ENCODE results near the gene TMEM232.

The TMEM232 gene

DNA sequence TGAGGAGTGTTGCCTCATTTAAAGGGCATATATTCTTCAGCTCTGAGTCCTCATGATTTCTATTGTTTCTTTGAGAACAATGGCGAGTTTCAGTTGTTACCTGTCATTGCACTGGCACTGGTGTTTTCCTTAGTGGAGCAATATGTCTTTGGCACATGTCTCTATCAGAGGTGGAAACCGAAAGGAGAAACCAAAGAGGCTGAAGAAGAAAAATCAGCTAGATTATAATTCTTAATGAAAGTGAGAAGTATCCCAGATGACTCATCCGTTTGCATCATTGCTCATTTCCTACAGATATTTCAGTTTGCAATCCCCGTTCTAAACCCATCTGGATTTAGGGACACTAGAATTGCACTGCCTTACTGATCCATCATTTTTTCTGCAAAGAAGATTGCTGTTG, 324.6 kb downstream of the TMEM232 start:
- DNase-seq (ENCODE audit: low read depth in 2 of 2), result no peak

DNA sequence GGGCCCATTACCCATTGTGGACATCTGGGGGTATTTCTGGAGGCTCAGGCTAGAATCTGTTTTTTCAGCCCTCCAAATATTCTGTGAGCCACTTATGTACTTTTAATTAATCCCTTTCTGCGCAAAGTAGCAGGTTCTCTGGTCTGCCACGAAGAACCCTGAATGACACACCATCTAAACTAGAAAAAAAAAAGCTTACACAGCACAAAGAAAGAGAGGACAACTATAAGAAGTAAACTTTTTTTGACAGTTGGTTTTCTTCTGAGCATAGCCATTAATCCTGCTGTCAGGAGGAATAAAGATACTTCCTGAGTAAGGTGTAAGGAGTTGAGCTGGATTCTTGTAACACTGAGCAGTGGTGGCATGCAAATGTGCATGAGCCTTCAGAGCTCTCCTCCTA, 327.5 kb downstream of the TMEM232 start:
- DNase-seq (ENCODE audit: low read depth in 2 of 2), result no peak

DNA sequence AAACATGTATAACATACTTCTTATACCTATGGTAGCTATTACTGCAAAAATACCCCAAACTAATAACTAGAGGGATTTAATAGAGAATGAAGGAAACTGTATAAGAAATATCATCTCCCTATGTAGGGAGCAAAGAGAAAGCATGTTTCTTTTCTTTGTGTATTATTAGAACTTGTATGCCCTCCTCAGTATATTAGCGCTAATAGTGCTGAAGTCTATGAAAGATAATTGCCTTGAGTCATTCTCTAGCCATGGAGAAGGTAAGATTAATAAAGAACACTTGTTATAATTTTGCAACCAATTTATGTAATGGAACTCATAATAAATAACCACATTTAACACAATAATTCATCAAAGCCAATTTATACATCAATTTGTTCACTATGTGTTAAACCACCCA, 329.2 kb downstream of the TMEM232 start:
- DNase-seq (ENCODE audit: low read depth in 2 of 2), result no peak

DNA sequence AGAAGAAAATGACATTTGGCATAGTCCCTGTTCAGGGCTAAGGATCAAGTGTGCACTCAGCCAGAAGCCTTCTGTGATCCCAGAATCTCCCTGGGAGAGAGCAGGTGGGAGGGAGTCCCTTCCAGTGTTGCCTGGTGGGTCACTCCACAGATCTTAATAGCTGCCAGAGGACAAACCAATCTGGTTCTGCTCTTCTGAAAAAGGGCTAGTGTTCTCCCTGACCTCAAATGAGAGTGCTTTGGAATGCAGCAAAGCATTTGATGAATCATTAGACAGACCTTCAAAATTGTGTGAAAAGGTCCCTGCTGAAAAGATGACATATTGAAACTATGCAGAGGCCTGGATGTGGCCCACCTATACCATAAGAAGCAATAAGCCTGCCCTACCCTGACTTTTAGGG, 339.7 kb downstream of the TMEM232 start:
- no peak for DNase-seq (ENCODE audit: low read depth in 2 of 2)

DNA sequence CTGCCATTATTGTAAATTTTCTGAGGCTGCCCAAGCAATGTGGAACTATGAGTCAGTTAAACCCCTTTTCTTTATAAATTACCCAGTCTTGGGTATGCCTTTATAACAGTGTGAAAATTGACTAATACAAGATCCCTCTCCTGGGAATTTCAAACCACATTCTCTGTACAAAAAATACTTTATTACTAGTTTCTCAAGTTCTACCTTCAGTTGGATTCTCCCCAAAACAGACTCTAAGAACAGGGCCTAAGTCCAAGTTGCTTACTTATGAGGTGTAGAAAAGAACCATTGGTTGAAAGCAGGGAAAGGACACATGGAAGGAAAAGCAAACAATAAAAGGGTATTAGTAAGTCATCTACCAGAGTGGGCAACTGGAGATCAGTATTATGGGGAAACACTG, 343.2 kb downstream of the TMEM232 start:
- no peak for DNase-seq (ENCODE audit: low read depth in 2 of 2)

DNA sequence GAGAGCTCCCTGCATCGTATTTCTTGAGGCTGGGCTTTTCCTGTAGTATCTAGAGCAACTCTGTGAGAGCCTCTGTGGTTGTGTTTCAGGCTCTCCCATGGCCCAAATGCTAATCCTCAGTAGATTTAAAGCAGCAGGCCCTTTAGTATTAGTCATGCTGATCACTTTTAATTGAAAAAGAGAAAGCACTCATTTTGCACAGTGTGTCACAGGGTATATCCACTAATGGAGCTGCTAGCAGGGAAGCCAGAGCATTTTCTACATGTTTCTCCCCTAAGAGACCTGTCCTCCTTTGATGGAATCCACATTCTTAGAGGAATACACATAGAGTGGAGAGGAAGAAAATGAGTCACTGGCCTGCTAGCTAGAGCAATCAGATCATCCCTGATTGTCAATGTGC, 348.5 kb downstream of the TMEM232 start:
- DNase-seq (ENCODE audit: low read depth in 2 of 2), result no peak

DNA sequence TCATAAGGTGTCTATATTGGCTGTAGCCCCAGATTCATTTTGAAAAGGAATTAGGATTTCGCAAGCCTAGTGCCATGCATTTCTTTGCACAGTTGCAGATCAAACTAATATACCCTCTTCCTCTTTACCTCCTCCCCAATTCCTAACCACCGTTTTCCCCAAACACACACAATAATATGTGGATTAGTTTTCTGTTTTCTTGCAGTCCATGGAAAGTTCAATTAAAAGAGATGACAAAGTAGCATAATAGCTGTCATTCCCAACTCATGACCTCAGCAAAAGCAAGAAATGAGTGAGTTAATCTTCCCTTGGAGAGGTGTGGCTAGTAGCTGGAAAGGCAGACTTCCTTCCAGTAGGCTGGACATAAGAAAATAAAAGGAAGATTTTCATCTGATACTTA, 349.1 kb downstream of the TMEM232 start:
- no peak for DNase-seq (ENCODE audit: low read depth in 2 of 2)

DNA sequence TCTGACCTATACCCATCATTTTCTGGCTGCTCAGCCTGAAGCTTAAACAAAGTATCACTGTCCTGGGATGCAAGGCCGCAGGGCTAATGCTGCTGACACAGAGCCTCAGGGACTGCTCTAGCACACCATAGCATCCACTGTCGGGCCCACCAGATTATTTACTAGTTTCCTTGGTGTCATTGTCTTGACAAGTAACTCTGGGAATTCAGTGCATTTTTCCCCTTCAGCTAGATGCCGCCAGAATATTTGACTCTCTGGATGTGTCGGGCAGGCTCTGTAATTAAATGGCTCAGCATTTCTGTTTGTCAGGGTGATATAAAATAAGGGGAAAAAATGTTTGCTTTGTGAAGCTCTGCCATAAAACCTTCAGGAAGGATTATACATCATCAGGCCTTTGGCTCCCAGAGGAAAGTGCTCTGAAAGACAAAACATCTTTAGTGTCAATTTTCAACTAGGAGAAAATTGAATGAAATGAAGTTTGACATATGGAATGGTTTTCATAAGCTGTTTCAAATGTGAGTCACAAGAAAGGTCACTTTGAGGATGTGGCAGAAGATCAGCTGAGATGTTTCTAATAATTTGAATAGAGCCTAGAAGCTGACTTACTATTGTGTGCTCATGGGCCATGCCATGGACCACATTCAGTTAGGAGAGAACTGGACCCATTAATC, 350.1 kb downstream of the TMEM232 start:
- no peak for DNase-seq (ENCODE audit: low read depth in 2 of 2)

DNA sequence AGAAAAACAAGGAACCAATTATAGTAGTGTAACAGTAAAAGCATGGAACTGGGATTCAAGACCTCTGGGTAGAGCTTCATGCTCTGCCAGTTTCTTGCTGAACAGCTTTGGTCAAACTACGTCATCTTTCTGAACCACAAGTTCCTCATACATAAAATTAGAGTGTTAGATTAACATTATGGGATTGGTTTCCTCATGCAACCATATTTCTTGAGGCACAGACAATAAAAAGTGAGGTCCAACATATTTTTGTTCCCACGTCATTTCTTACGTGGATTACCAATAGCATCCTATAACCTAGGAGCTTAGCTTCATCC, 354.8 kb downstream of the TMEM232 start:
- DNase-seq (ENCODE audit: low read depth in 2 of 2), result no peak

DNA sequence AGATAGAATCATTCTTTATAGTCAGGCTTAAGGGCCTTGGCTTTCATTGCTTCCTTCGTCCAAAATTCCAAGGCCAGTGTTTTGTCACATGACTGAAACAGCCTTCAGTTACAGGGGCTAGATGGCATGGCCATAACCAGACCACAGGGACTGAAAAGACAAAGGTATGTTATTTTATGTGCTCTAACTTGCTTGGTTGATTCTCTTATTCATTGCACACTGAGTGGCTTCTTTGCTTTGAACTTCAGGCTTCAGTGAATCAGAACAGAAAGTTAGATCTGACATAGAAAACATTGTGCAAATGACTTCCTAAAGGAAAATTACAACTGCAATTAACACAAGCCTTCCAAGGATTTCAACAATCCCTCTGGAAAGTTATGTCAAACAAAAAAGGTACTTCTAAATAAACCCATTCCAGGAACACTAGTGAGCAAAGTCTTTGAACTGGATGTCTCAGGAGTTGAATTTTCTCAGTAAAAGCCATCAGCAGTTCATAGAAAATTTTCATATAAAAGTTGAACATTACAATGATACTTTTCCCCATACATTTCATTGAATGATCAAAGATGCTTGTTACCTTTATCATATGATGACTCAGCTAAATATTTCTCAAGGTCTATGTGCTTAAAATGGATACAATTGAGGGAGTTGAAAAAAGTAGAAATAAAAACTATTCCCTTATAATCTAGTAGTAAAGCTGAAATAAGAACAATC, 355.3 kb downstream of the TMEM232 start:
- DNase-seq (ENCODE audit: low read depth in 2 of 2), result no peak

Data from stimulated activated CD8-positive, alpha-beta memory T cell treated with anti-CD3 and anti-CD28 coated beads, Interleukin-7, amount 100 ng/mL, for 1 hour (primary cell).